ENCODE data around the gene PKNOX2.

DNA sequence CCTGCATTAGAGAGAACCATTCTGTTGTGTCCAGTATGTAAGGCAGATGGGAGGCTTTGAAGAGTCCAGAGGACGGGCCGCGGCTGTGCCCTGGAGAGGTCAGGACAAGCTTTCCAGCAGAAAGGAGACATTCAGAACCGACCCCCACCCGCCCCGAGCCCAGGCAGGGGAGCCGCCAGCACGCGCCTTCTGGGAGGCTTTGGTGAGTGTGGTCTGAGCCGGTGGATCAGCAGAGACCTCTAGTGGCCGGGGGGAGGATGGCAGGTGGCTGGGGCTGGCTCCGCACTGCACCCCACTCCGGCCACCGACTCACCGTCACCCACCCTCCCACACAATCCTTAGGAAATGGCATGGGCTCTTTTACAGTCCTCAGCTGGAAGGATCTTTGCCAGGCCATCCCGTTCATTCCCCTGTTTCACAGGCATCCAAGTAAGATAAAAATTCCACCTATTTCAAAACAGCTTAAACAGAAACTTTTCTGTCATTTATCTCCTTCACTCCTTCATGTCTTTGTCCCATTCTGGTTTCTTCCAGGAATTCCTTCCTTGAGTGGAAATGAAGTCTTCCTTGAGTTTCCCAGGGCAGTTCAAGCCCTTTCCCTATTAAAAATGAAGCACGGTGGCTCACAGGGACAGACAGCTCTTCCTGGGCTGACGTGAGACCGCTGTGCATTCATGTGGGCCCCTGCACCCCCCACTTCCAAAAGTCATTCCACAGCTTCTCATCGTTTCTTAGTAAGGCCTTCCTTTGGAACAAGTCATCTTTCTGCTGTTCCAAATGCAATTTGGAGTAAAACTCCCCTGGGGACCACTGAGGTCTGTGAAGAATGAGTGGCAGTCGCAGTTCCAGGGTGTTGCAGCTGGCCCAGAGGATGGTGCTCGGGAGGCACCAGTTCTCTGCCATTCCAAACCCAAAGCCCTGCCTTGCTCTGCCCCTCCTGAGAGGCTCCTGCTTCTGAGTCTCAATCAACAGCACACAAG, 240.6 kb downstream of the PKNOX2 start:
- TF ChIP-seq POLR2A (IDR thresholded peaks at IDR 0.05), result no peak
- TF ChIP-seq, protein P1, sequence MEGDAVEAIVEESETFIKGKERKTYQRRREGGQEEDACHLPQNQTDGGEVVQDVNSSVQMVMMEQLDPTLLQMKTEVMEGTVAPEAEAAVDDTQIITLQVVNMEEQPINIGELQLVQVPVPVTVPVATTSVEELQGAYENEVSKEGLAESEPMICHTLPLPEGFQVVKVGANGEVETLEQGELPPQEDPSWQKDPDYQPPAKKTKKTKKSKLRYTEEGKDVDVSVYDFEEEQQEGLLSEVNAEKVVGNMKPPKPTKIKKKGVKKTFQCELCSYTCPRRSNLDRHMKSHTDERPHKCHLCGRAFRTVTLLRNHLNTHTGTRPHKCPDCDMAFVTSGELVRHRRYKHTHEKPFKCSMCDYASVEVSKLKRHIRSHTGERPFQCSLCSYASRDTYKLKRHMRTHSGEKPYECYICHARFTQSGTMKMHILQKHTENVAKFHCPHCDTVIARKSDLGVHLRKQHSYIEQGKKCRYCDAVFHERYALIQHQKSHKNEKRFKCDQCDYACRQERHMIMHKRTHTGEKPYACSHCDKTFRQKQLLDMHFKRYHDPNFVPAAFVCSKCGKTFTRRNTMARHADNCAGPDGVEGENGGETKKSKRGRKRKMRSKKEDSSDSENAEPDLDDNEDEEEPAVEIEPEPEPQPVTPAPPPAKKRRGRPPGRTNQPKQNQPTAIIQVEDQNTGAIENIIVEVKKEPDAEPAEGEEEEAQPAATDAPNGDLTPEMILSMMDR (IDR thresholded peaks at IDR 0.05), result peak; percentile 70 to 88 (median 75)
- TF ChIP-seq POLR2AphosphoS5 (IDR thresholded peaks at IDR 0.05; ENCODE audit: insufficient read depth in 1 of 2, low read depth in 1 of 2), result no peak

All from vagina (tissue), 2 donors.